H1 (cell line): Measurements from ENCODE around the gene LRP11. TPM values are rescaled to one million over a fixed set of nuclear protein-coding genes. Genes with fewer than 3 reads are reported as not detected.

Source experiments
- CTCF ChIA-PET: fragments of 300-600 bp; sonication (Branson Sonifier 250); formaldehyde crosslinking; loops from one replicate; lab custom pipeline; 2021; ENCODE audit not compliant: partially characterized antibody; lab: Charles Lee
- POLR2A ChIA-PET: fragments of 300-600 bp; sonication (Branson Sonifier 250); formaldehyde crosslinking; loops from one replicate; lab custom pipeline; 2021; ENCODE audit warnings: inconsistent platforms; ENCODE audit not compliant: partially characterized antibody; lab: Charles Lee
- DNase-seq, 2 experiments: peaks; one replicate each; pipeline versions ENCODE4 v3.0.0 to v3.0.0-alpha.2; 2010 to 2022; ENCODE audit warnings: low spot score in 2 of 2, low read depth in 1 of 2, mixed read lengths in 1 of 2
- FAIRE-seq: peaks from 2 replicates; lab custom pipeline; 2011; peaks lifted over from hg19 to GRCh38; lab: Jason Lieb, UNC
- H2AFZ ChIP-seq: 2 replicates; pipeline ENCODE4 v1.8.1; 2012; ENCODE audit warnings: low read length, inconsistent platforms
- H2AK5ac ChIP-seq: 2 replicates; pipeline ENCODE4 v1.6.1; 2013; ENCODE audit warnings: low read depth, low read length
- H2BK120ac ChIP-seq: replicated peaks from 2 replicates; pipeline ENCODE3; 2013; ENCODE audit warnings: low read depth, low read length, inconsistent platforms
- H2BK12ac ChIP-seq: 2 replicates; pipeline ENCODE4 v1.6.1; 2013; ENCODE audit warnings: low read depth, low read length
- H2BK15ac ChIP-seq: 2 replicates; pipeline ENCODE4 v1.6.1; 2013; ENCODE audit warnings: low read length
- H2BK20ac ChIP-seq: 2 replicates; pipeline ENCODE4 v1.6.1; 2013; ENCODE audit warnings: low read length
- H2BK5ac ChIP-seq: 2 replicates; pipeline ENCODE4 v1.6.1; 2013; ENCODE audit warnings: low read depth, low read length
- H3K14ac ChIP-seq: 2 replicates; pipeline ENCODE4 v1.6.1; 2013; ENCODE audit warnings: inconsistent platforms; ENCODE audit not compliant: insufficient read length
- H3K18ac ChIP-seq: 2 replicates; pipeline ENCODE4 v1.6.1; 2013; ENCODE audit warnings: low read length; ENCODE audit errors: extremely low read depth
- H3K23ac ChIP-seq: 2 replicates; pipeline ENCODE4 v1.6.1; 2013; ENCODE audit warnings: inconsistent platforms; ENCODE audit not compliant: insufficient read length
- H3K23me2 ChIP-seq: 2 replicates; pipeline ENCODE4 v1.6.1; 2013; ENCODE audit warnings: low read depth, low read length
- H3K27ac ChIP-seq: 2 replicates; pipeline ENCODE4 v1.6.1; 2011; ENCODE audit warnings: low read depth, low read length, inconsistent platforms
- H3K27me3 ChIP-seq, 4 experiments: replicated peaks in 1 of 4; 1 replicate in 1 of 4; 2 replicates in 3 of 4; pipeline versions ENCODE4 v1.6.1 to v1.8.1; 2011 to 2013; ENCODE audit warnings: low read length in 3 of 4, mild to moderate bottlenecking in 3 of 4, inconsistent platforms in 2 of 4, mixed read lengths in 2 of 4, moderate library complexity in 1 of 4; ENCODE audit not compliant: control insufficient read depth in 3 of 4, insufficient read depth in 3 of 4; ENCODE audit errors: extremely low read depth in 1 of 4
- H3K36me3 ChIP-seq, 4 experiments: 2 replicates each; pipeline versions ENCODE4 v1.6.1 to v1.8.1; 2011 to 2013; ENCODE audit warnings: mild to moderate bottlenecking in 4 of 4, low read length in 3 of 4, moderate library complexity in 2 of 4, control low read depth in 1 of 4, inconsistent platforms in 1 of 4; ENCODE audit not compliant: insufficient read depth in 4 of 4, control insufficient read depth in 2 of 4
- H3K4ac ChIP-seq: replicated peaks from 2 replicates; pipeline ENCODE3; 2013; ENCODE audit warnings: low read length, low read depth, mixed read lengths, inconsistent platforms; ENCODE audit not compliant: insufficient read length
- H3K4me1 ChIP-seq, 4 experiments: replicated peaks in 1 of 4; 1 replicate in 1 of 4; 2 replicates in 3 of 4; pipeline versions ENCODE4 v1.6.1 to v1.8.1; 2011 to 2013; ENCODE audit warnings: low read length in 3 of 4, inconsistent platforms in 2 of 4, mixed read lengths in 1 of 4; ENCODE audit not compliant: insufficient read depth in 4 of 4, control insufficient read depth in 3 of 4
- H3K4me2 ChIP-seq, 2 experiments: 2 replicates each; pipeline versions ENCODE4 v1.6.1 to v1.8.1; 2011 to 2013; ENCODE audit warnings: low read depth in 2 of 2, low read length in 2 of 2, control low read depth in 1 of 2, inconsistent platforms in 1 of 2, mild to moderate bottlenecking in 1 of 2; ENCODE audit not compliant: insufficient read depth in 1 of 2
- H3K4me3 ChIP-seq, 4 experiments: fragments of 200-600, 300-600 bp in 1 of 4; sonication (generic), shearing (Covaris generic), sonication (Bioruptor Twin) in 1 of 4; 2 replicates each; pipeline versions ENCODE4 v1.5.1 to v1.8.1; 2011 to 2016; ENCODE audit warnings: low read length in 4 of 4, low read depth in 3 of 4, control low read depth in 2 of 4, inconsistent platforms in 2 of 4, mild to moderate bottlenecking in 2 of 4, mixed read lengths in 1 of 4, moderate library complexity in 1 of 4; ENCODE audit not compliant: insufficient read depth in 2 of 4; ENCODE audit errors: extremely low read depth in 1 of 4
- H3K56ac ChIP-seq: replicated peaks from 2 replicates; pipeline ENCODE3; 2013; ENCODE audit warnings: low read depth, mild to moderate bottlenecking, mixed read lengths, low read length, inconsistent platforms; ENCODE audit not compliant: insufficient read length
- H3K79me1 ChIP-seq: 2 replicates; pipeline ENCODE4 v1.6.1; 2013; ENCODE audit warnings: low read depth, low read length, control low read depth
- H3K79me2 ChIP-seq, 2 experiments: 2 replicates each; pipeline versions ENCODE4 v1.6.1 to v1.8.1; 2012 to 2013; ENCODE audit warnings: low read length in 2 of 2, mild to moderate bottlenecking in 2 of 2, inconsistent platforms in 1 of 2; ENCODE audit not compliant: insufficient read depth in 2 of 2, control insufficient read depth in 1 of 2
- H3K9ac ChIP-seq, 4 experiments: replicated peaks in 1 of 4; 1 replicate in 1 of 4; 2 replicates in 3 of 4; pipeline versions ENCODE4 v1.6.1 to v1.8.1; 2011 to 2013; ENCODE audit warnings: low read depth in 3 of 4, low read length in 3 of 4, control low read depth in 2 of 4, mild to moderate bottlenecking in 2 of 4, moderate library complexity in 2 of 4, inconsistent platforms in 1 of 4; ENCODE audit errors: extremely low read depth in 1 of 4
- H3K9me3 ChIP-seq, 2 experiments: 2 replicates each; pipeline versions ENCODE4 v1.6.1 to v1.8.1; 2012 to 2013; ENCODE audit warnings: mild to moderate bottlenecking in 2 of 2, moderate library complexity in 2 of 2, control low read depth in 1 of 2, inconsistent platforms in 1 of 2, low read depth in 1 of 2, low read length in 1 of 2, mixed read lengths in 1 of 2; ENCODE audit not compliant: insufficient read depth in 2 of 2
- H4K20me1 ChIP-seq, 2 experiments: replicated peaks in 1 of 2; 2 replicates each; pipeline versions ENCODE3 to v1.8.1; 2011 to 2013; ENCODE audit warnings: inconsistent platforms in 2 of 2, low read length in 2 of 2, mild to moderate bottlenecking in 1 of 2; ENCODE audit not compliant: insufficient read depth in 2 of 2, control insufficient read depth in 1 of 2
- H4K5ac ChIP-seq: 2 replicates; pipeline ENCODE4 v1.6.1; 2013; ENCODE audit warnings: low read length, low read depth, mixed read lengths, inconsistent platforms; ENCODE audit not compliant: insufficient read length
- H4K8ac ChIP-seq: 2 replicates; pipeline ENCODE4 v1.8.0; 2013; ENCODE audit warnings: mild to moderate bottlenecking, moderate library complexity, low read length, inconsistent platforms; ENCODE audit not compliant: insufficient read depth; ENCODE audit errors: extremely low read depth
- H4K91ac ChIP-seq: replicated peaks from 2 replicates; pipeline ENCODE3; 2013; ENCODE audit warnings: low read length, mixed read lengths, inconsistent platforms; ENCODE audit not compliant: insufficient read length
- CBX5 ChIP-seq: fragments of 300-800, 300-1000 bp; sonication (generic); IDR thresholded peaks from 2 replicates; pipeline ENCODE4 v1.7.1; 2016; ENCODE audit warnings: antibody characterized with exemption, low read length, low read depth
- CREB1 ChIP-seq: IDR thresholded peaks from 2 replicates; pipeline ENCODE4 v1.6.1; 2012; ENCODE audit warnings: inconsistent platforms
- HDAC2 ChIP-seq, 2 experiments: fragments of 300-600 bp in 1 of 2; sonication (generic) in 1 of 2; IDR thresholded peaks; 2 replicates each; pipeline ENCODE4 v1.6.1; 2011 to 2012; ENCODE audit warnings: low read depth in 2 of 2, low read length in 2 of 2, mild to moderate bottlenecking in 2 of 2, moderate library complexity in 2 of 2, borderline replicate concordance in 1 of 2, inconsistent platforms in 1 of 2
- KDM5A ChIP-seq: fragments of 200-600 bp; IDR thresholded peaks from 2 replicates; pipeline ENCODE4 v1.7.1; 2012; ENCODE audit warnings: mild to moderate bottlenecking, low read length, inconsistent platforms, mixed read lengths
- MAFK ChIP-seq: IDR thresholded peaks from 2 replicates; pipeline ENCODE4 v1.6.1; 2012; ENCODE audit warnings: low read depth, mild to moderate bottlenecking, improper control_type of control experiment, low read length
- RXRA ChIP-seq: IDR thresholded peaks from 2 replicates; pipeline ENCODE4 v1.6.1; 2011; ENCODE audit warnings: low read depth, mild to moderate bottlenecking, low read length, moderate library complexity; ENCODE audit not compliant: insufficient read depth
- TCF12 ChIP-seq: IDR thresholded peaks from 2 replicates; pipeline ENCODE4 v1.6.1; 2011; ENCODE audit warnings: low read depth, mild to moderate bottlenecking, low read length
- WGBS, 2 experiments: shearing (Covaris generic) in 1 of 2; methylation state at CpG; one replicate each; pipeline versions ENCODE4 v1.1.6 to v1.1.7; 2013 to 2015; ENCODE audit warnings: low lambda C conversion rate in 2 of 2, mixed read lengths in 2 of 2, inconsistent platforms in 1 of 2, low coverage in 1 of 2, missing lambda C conversion rate in 1 of 2; ENCODE audit not compliant: insufficient replicate concordance in 2 of 2, insufficient coverage in 1 of 2, insufficient read length in 1 of 2; ENCODE audit errors: extremely low coverage in 1 of 2, missing lambda C conversion rate in 1 of 2; 5-methylcytosine and 5-hydroxymethylcytosine counted together
- polyA plus RNA-seq, 7 experiments: library from polyadenylated mRNA; depleted of rRNA in 3 of 7; stranded (reverse) in 5 of 7; unstranded in 2 of 7; fragments of >200 nt in 5 of 7; fragments of 200-250 nt in 2 of 7; gene quantifications; 1 replicate in 5 of 7; 2 replicates in 1 of 7; 4 replicates in 1 of 7; pipeline versions ENCODE4 v1.2.1 to v1.2.3, GENCODE V29; 2011 to 2013; ENCODE audit warnings: missing spikeins in 2 of 7, mixed read lengths in 2 of 7
- total RNA-seq: library from RNA; stranded (reverse); fragmentation: NEBNext Ultra II Directional; extraction: Animal tissue kit (Norgen Biotek cat#: 25700); gene quantifications from 2 replicates; pipeline ENCODE4 v1.2.1, GENCODE V29; 2021
- TF ChIP-seq, protein P1 (sequence below): IDR thresholded peaks from 2 replicates; pipeline ENCODE4 v1.6.1; 2012; ENCODE audit warnings: inconsistent platforms

LRP11 gene
- total and polyA plus RNA-seq, 2 of the 8 experiments (the other 6 are each of a cell fraction or from before 2014, with no cell fraction given): 11.0 to 20.0 TPM

DNA sequence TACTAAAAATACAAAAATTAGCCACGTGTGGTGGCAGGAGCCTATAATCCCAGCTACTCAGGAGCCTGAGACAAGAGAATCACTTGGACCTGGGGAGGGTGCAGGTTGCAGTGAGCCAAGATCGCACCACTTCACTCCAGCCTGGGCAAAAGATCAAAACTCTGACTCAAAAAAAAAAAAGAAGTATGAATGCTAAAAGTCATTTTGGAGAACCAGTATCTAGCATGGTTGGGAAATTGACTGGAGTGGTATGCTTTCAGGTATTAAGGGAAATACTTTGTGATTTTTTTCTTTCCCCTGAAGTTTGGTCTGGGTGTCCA, 84.6 kb downstream of the LRP11 start:
- Histone ChIP-seq H2BK120ac (no peak overlapping the region), H3K4me2 (no peak overlapping the region), H2AFZ (no peak overlapping the region), H4K20me1 (no peaks in the 10 kb centered on the region), H3K79me1 (no peaks in the 10 kb centered on the region), H3K9me3 (no peaks in the 10 kb centered on the region), H3K27me3 (no peaks in the 10 kb centered on the region), H3K14ac (no peak overlapping the region), H3K4ac (no peak overlapping the region), H2BK5ac (no peak overlapping the region), H3K27ac (no peak overlapping the region), H4K5ac (no peak overlapping the region), H3K23me2 (no peaks in the 10 kb centered on the region), H3K23ac (no peak overlapping the region), H2BK15ac (no peak overlapping the region), H4K8ac (no peak overlapping the region), H3K4me1 (no peaks in the 10 kb centered on the region), H3K56ac (no peak overlapping the region), H2BK20ac (no peak overlapping the region), H2BK12ac (no peak overlapping the region), H3K9ac (no peak overlapping the region), H3K18ac (no peak overlapping the region), H3K79me2 (no peaks in the 10 kb centered on the region), H2AK5ac (no peak overlapping the region), H4K91ac (no peak overlapping the region), H3K36me3 (peaks cover 0 to 15% (median 3%) of the 10 kb centered on the region in 4 experiments; a peak in 3 of 8 replicates), H3K4me3 (no peak overlapping the region)
- WGBS, 2 experiments: 92% methylated on average over 2 of the region's 2 CpGs; no CpG with 5 or more reads in 1 of the 2 experiments
- ChIA-PET POLR2A (no interaction called here), CTCF (interaction anchor here (0.6 to 1.0 kb wide), 2 partner anchors 11 to 61 kb away, joined by 3 read pairs; no protein-coding TSS in a partner anchor)
- no peak for FAIRE-seq
- TF ChIP-seq HDAC2 (IDR thresholded peaks at IDR 0.05; ENCODE audit: borderline replicate concordance in 1 of 2, low read depth in 2 of 2, low read length in 2 of 2) (no peak), MAFK (no peak), CBX5 (no peak), TCF12 (no peak), RXRA (no peak), CREB1 (no peak), KDM5A (no peak)
- TF ChIP-seq, protein P1, sequence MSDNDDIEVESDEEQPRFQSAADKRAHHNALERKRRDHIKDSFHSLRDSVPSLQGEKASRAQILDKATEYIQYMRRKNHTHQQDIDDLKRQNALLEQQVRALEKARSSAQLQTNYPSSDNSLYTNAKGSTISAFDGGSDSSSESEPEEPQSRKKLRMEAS: no peak
- DNase-seq: no peak
